ENCODE results near the gene ARIH2.

ARIH2 gene

DNA sequence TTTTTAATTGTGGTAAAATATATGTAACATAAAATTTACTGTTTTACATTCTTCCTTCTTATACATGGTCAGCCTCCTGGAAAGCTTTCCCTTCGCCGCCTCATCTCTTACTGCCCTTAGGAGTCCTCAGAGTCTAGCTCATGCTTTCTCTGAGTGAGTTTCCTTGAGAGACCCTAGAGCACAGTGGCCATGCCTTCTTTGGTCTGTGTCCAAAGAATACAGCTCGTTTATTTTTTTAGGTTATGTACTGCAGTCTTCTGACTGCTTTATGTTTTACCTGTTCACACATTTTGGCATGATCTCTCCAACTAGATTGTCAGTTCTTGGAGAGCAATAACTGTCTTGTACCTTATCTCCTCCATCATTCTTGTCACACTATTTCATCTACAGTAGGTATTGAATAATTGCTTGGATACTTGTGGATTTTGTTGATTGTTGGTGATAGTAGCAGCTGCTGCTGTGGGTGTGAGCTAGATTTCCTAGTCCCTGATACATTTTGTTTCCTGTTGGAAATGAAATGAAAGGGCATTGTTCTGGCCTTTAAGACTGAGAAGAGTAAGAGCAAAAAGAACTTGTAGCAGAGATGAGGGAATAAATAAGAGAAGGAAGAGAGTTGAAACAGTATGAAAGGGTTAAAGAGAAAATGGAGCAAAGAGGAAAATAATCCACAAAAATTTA is 10.9 kb downstream of the ARIH2 start:
- DNase-seq = no peak

DNA sequence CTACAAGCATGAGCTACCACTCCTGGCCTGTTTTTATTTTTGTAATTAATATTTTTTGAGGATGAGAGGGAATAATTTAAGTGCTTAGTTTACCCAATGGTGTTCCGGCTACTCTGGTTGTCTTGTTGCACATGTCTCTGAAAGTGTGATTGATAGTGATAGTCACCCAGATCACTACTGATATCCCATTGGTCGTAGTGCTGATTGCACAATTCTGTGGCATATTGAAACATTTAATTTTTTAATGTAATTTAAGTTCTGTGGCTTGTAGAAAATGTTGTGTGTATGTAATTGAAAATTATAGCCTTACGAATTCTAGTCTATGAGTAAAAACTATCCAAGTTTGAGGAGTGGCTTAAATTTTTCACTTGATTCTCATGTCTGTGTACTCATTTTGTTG is 11.9 kb downstream of the ARIH2 start:
- DNase-seq = no peak

GRCh38 chr3:48931944-48932580 is 13.4 kb downstream of the ARIH2 start:
- no peak for DNase-seq

GRCh38 chr3:48934333-48934991 is 15.8 kb downstream of the ARIH2 start:
- DNase-seq = no peak

DNA sequence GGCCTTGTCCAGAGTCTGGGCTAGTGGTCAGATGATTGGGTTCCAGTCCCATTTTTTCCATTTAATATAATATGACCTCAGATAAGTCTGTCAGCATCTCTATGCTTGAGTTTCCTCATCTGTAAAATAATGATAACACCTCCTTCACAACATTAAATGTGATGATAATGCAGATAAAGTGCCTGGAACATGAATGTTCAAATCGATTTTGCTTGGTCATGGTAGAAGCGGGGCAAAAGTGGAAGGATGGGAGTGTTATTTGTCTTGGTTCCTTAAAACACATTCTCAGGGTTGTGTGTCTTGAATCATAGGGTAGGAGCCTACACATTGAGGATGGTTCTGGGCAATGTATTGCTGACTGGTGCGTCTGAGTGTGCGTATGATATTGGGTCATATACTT is 16.9 kb downstream of the ARIH2 start:
- no peak for DNase-seq

GRCh38 chr3:48938156-48938555 is 19.5 kb downstream of the ARIH2 start:
- no peak for DNase-seq

- DNase-seq = no peak
These were observed 20.0 kb downstream of the ARIH2 start for GRCh38 chr3:48938689-48939088.

GRCh38 chr3:48945432-48945831 is 26.8 kb downstream of the ARIH2 start:
- DNase-seq = no peak

DNA sequence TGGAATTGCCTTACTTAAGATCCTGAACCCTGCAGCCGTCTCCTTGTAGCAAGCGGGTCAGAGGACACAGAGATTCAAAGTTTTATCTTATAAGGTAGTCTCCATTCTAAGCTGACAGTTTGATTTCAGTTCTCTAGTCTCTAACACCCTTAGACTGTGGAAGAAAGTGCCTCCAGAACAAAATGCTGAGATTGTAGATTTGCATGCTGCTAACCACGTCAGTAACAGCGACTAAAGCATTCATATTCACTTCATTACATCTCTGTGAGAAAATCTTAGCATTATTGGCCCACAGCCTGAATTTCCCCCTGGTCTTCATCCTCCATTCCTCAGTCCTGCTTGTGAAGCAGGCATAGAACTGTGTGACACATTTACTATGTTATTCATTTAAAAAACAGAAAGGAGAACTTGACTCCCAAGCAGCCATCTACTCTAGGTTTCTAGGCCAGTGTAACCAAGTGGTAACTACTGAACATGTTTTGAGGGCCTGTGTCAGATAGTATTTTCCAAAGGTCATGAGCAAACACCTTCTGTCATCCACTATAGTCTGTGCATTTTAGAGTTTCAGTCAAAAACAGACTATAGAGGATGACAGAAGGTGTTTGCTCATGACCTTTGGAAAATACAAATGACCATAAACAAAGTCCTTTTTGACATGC is 27.4 kb downstream of the ARIH2 start:
- no peak for DNase-seq

GRCh38 chr3:48949376-48949717 is 30.7 kb downstream of the ARIH2 start:
- DNase-seq = no peak

DNA sequence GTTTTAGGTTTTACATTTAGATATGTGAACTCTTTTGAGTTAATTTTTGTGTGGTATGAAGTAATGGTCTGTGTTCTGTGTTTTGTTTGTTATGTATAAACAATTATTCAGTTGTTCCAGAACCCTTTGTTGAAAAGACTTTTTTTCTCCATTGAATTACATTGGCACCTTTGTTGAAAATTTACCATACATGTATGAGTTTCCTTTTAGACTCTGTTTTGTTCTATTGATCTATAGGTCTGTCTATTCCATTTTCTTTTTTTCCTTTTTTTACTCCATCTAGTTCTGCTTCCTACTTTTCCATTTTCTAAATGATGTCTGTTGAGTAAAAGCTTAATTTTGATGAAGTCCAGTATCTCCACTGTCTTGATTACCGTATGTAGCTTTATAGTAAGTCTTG is 31.4 kb downstream of the ARIH2 start:
- no peak for DNase-seq

DNA sequence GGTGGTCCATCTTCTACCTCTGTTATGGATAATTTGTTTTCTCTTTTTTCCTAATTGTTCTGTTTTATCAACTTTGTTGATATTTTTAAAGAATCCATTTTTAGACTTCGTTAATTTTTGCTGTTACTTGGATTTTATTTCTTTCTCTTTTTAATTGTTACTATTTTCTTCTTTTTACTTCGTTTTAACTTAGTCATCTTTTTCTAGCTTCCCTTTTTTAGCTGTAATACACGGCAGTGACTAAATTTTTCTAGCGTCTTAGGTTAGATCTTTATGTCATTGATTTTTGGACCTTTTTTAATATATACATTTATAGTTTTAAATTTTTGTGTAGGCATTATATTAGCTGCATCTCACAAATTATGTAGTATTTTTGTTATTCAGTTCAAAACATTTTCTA is 33.1 kb downstream of the ARIH2 start:
- no peak for DNase-seq

DNA sequence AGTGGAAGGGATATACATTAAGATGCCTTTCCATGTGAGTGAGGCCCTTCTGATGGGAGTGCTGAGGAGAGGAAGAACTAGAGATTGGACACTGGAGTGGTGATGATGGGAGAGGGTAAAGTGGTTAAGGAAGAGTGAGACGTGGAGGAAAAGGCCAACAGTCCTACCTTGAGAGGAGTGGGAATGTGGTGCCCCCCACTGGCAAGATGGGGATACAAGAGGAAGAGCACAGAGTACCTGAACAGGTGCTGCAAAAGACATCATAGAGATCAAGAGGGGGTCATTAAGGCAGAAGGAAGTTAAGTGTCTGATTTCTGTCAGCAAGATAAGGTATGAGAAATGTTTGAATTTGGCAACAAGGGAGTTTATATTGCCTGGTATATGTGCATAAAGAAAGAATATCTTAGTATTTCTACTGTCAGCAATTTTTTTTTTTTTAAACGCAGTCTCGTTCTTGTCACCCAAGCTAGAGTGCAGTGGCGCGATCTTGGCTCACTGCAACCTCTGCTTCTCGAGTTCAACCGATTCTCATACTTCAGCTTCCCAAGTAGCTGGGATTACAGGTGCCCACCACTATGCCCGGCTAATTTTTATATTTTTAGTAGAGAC is 34.0 kb downstream of the ARIH2 start:
- DNase-seq = peak; percentile 26

- DNase-seq = no peak
These were observed 38.5 kb downstream of the ARIH2 start for GRCh38 chr3:48957006-48957705.

DNA sequence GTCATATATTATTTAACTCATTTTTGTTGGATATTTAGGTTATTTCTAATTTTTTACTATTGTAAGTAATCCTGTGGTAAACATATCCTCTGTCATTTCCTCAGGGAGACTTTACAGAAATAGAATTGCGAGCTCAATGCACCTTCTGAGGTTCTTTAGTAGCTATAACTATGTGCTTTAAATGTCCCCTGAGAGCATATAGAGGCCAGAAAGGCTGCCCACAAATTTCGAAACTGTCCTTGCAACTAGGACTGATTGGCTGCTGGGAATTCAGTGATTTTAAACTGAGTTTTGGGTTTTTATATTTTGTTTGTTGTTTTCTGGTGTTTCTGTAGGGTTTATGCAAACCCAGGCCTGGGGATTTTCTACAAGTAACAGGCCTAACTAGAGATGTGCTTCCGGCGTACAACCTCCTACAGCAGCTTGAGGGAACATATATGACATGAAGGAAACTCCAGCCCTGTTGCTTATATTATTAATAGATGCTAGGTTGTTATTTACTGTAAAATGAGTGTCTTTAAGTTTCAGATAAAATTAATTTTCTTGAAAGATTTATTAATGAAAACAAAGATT is 42.3 kb downstream of the ARIH2 start:
- DNase-seq = no peak

- DNase-seq = no peak
These were observed 43.7 kb downstream of the ARIH2 start for GRCh38 chr3:48962340-48962739.

GRCh38 chr3:48962939-48963338 is 44.3 kb downstream of the ARIH2 start:
- DNase-seq = no peak

DNA sequence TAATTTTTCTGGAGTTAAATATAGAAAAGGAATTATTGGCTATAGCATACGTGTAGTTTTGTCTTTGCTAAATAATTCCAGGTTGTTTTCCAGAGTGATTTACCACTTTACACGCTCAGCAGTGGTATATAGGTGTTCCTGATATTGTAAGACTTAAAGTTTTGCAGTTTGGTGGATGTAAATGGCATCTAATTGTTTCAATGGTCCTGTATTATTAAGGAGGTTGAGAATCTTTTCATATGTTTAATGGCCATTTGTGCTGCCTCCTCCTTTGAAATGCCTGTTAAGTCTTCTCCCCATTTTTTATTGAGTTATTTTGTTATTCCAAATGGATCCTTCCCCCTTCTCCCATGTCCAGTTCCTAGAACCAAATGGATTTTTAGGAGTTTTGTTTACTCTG is 44.9 kb downstream of the ARIH2 start:
- no peak for DNase-seq

DNA sequence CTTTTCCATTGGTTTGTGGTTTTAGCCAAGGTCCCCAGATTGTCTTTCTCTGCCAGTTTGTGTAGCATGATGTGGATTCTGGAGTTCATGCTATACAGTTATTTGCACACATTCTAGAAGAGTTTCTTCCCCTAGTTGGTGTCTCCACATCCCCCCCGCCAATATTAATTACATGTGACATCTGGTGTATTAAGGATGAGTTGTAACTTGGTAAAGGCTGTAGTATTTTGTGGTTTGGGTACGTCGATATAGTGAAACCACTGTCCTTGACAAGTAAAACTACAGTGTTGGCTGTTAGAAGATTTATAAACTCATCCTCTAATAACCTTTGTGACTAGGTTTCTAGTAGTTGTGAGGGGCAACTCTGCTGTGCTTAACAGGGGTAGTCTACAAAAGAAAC is 47.7 kb downstream of the ARIH2 start:
- DNase-seq = no peak

DNA sequence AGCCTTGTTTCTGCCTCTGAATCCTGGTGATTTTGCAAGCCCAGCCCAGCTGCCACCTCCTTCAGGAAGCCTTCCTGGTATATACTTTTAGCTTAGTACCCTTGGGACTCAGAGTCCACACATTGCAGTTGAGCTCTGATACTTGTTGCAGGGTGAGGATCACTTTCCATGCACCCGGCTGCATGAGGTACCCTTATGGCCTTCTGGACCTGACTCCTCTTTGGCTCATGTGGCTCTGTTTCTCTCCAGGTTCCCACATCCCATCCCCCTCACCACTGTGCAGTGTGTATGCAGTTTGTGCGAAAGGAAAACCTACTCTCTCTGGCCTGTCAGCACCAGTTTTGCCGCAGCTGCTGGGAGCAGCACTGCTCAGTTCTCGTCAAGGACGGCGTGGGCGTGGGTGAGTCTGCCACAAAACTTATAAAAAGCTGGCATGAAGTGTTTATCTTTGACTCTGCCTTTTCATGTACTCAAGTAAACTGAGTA is 48.3 kb downstream of the ARIH2 start:
- DNase-seq = no peak

GRCh38 chr3:48970586-48970985 is 51.9 kb downstream of the ARIH2 start:
- DNase-seq = no peak

All from effector CD8-positive, alpha-beta T cell (primary cell).